ENCODE measurements around the gene NRSN1.

The NRSN1 gene

GRCh38 chr6:24125980-24126379, at the start of gene NRSN1:
NRSN1 (plus strand) TSS chr6:24126215; CDS start chr6:24134328, 8,113 bp downstream.
- H3K36me3 ChIP-seq (ENCODE audit: insufficient read depth, low read length): no peaks in the 10 kb centered on the region
- H3K4me1 ChIP-seq (ENCODE audit: insufficient read depth, low read length): no peaks in the 10 kb centered on the region
- H3K9me3 ChIP-seq (ENCODE audit: control insufficient read depth, insufficient read depth, low read length): no peaks in the 10 kb centered on the region
- peak within 1 kb of the TSS; percentile 58; the same call in 1 of the 2 replicates for H3K9ac ChIP-seq (ENCODE audit: low read depth, low read length)

GRCh38 chr6:24078200-24078599, 47.8 kb upstream of the NRSN1 start:
- Histone ChIP-seq H3K9ac (ENCODE audit: low read depth, low read length) (no peak overlapping the region), H3K4me1 (ENCODE audit: insufficient read depth, low read length) (no peaks in the 10 kb centered on the region), H3K36me3 (ENCODE audit: insufficient read depth, low read length) (no peaks in the 10 kb centered on the region), H3K9me3 (ENCODE audit: control insufficient read depth, insufficient read depth, low read length) (no peaks in the 10 kb centered on the region; the same call in 1 of the 2 replicates)

GRCh38 chr6:24079076-24079475, 46.9 kb upstream of the NRSN1 start:
- Histone ChIP-seq H3K36me3 (ENCODE audit: insufficient read depth, low read length) (no peaks in the 10 kb centered on the region), H3K4me1 (ENCODE audit: insufficient read depth, low read length) (no peaks in the 10 kb centered on the region), H3K9me3 (ENCODE audit: control insufficient read depth, insufficient read depth, low read length) (no peaks in the 10 kb centered on the region; the same call in 1 of the 2 replicates), H3K9ac (ENCODE audit: low read depth, low read length) (no peak overlapping the region)

- H3K9ac ChIP-seq (ENCODE audit: low read depth, low read length): no peak overlapping the region
- H3K36me3 ChIP-seq (ENCODE audit: insufficient read depth, low read length): no peaks in the 10 kb centered on the region
- H3K4me1 ChIP-seq (ENCODE audit: insufficient read depth, low read length): no peaks in the 10 kb centered on the region
- no peaks in the 10 kb centered on the region; the same call in 1 of the 2 replicates for H3K9me3 ChIP-seq (ENCODE audit: control insufficient read depth, insufficient read depth, low read length)
Measured at GRCh38 chr6:24080711-24081110, 45.3 kb upstream of the NRSN1 start.

- H3K4me1 ChIP-seq (ENCODE audit: insufficient read depth, low read length): no peaks in the 10 kb centered on the region
- H3K9me3 ChIP-seq (ENCODE audit: control insufficient read depth, insufficient read depth, low read length): no peaks in the 10 kb centered on the region
- no peaks in the 10 kb centered on the region for H3K36me3 ChIP-seq (ENCODE audit: insufficient read depth, low read length)
- no peak overlapping the region for H3K9ac ChIP-seq (ENCODE audit: low read depth, low read length)
Measured at GRCh38 chr6:24089736-24090135, 36.3 kb upstream of the NRSN1 start.

GRCh38 chr6:24092407-24092806, 33.6 kb upstream of the NRSN1 start:
- no peaks in the 10 kb centered on the region for H3K36me3 ChIP-seq (ENCODE audit: insufficient read depth, low read length)
- H3K9me3 ChIP-seq (ENCODE audit: control insufficient read depth, insufficient read depth, low read length): no peaks in the 10 kb centered on the region
- no peaks in the 10 kb centered on the region for H3K4me1 ChIP-seq (ENCODE audit: insufficient read depth, low read length)
- no peak overlapping the region for H3K9ac ChIP-seq (ENCODE audit: low read depth, low read length)

- no peaks in the 10 kb centered on the region for H3K9me3 ChIP-seq (ENCODE audit: control insufficient read depth, insufficient read depth, low read length)
- H3K4me1 ChIP-seq (ENCODE audit: insufficient read depth, low read length): no peaks in the 10 kb centered on the region
- H3K9ac ChIP-seq (ENCODE audit: low read depth, low read length): no peak overlapping the region
- no peaks in the 10 kb centered on the region for H3K36me3 ChIP-seq (ENCODE audit: insufficient read depth, low read length)
Measured at GRCh38 chr6:24093381-24093780, 32.6 kb upstream of the NRSN1 start.

GRCh38 chr6:24099181-24099580, 26.8 kb upstream of the NRSN1 start:
- Histone ChIP-seq H3K4me1 (ENCODE audit: insufficient read depth, low read length) (no peaks in the 10 kb centered on the region; the same call in 1 of the 2 replicates), H3K9me3 (ENCODE audit: control insufficient read depth, insufficient read depth, low read length) (no peaks in the 10 kb centered on the region), H3K9ac (ENCODE audit: low read depth, low read length) (no peak overlapping the region)

GRCh38 chr6:24100024-24100769, 25.8 kb upstream of the NRSN1 start:
- Histone ChIP-seq H3K9me3 (ENCODE audit: control insufficient read depth, insufficient read depth, low read length) (no peaks in the 10 kb centered on the region), H3K9ac (ENCODE audit: low read depth, low read length) (no peak overlapping the region), H3K36me3 (ENCODE audit: insufficient read depth, low read length) (no peaks in the 10 kb centered on the region), H3K4me1 (ENCODE audit: insufficient read depth, low read length) (no peaks in the 10 kb centered on the region; the same call in 1 of the 2 replicates)

More at GRCh38 chr6:24099181-24099580, 26.8 kb upstream of the NRSN1 start:
- H3K36me3 ChIP-seq (ENCODE audit: insufficient read depth, low read length): no peaks in the 10 kb centered on the region

GRCh38 chr6:24100770-24101155, 25.3 kb upstream of the NRSN1 start:
- H3K9ac ChIP-seq (ENCODE audit: low read depth, low read length): no peak overlapping the region
- H3K9me3 ChIP-seq (ENCODE audit: control insufficient read depth, insufficient read depth, low read length): no peaks in the 10 kb centered on the region
- no peaks in the 10 kb centered on the region; the same call in 1 of the 2 replicates for H3K4me1 ChIP-seq (ENCODE audit: insufficient read depth, low read length)
- no peaks in the 10 kb centered on the region for H3K36me3 ChIP-seq (ENCODE audit: insufficient read depth, low read length)

GRCh38 chr6:24105191-24105590, 20.8 kb upstream of the NRSN1 start:
- no peaks in the 10 kb centered on the region; the same call in 1 of the 2 replicates for H3K4me1 ChIP-seq (ENCODE audit: insufficient read depth, low read length)
- H3K9me3 ChIP-seq (ENCODE audit: control insufficient read depth, insufficient read depth, low read length): no peaks in the 10 kb centered on the region
- no peaks in the 10 kb centered on the region for H3K36me3 ChIP-seq (ENCODE audit: insufficient read depth, low read length)

GRCh38 chr6:24106291-24106690, 19.7 kb upstream of the NRSN1 start:
- Histone ChIP-seq H3K36me3 (ENCODE audit: insufficient read depth, low read length) (no peaks in the 10 kb centered on the region), H3K4me1 (ENCODE audit: insufficient read depth, low read length) (no peaks in the 10 kb centered on the region), H3K9me3 (ENCODE audit: control insufficient read depth, insufficient read depth, low read length) (no peaks in the 10 kb centered on the region), H3K9ac (ENCODE audit: low read depth, low read length) (no peak overlapping the region)

More at GRCh38 chr6:24105191-24105590, 20.8 kb upstream of the NRSN1 start:
- no peak overlapping the region for H3K9ac ChIP-seq (ENCODE audit: low read depth, low read length)

GRCh38 chr6:24107294-24107693, 18.7 kb upstream of the NRSN1 start:
- Histone ChIP-seq H3K9me3 (ENCODE audit: control insufficient read depth, insufficient read depth, low read length) (no peaks in the 10 kb centered on the region), H3K4me1 (ENCODE audit: insufficient read depth, low read length) (no peaks in the 10 kb centered on the region), H3K36me3 (ENCODE audit: insufficient read depth, low read length) (no peaks in the 10 kb centered on the region), H3K9ac (ENCODE audit: low read depth, low read length) (no peak overlapping the region)

- H3K9ac ChIP-seq (ENCODE audit: low read depth, low read length): no peak overlapping the region
- H3K36me3 ChIP-seq (ENCODE audit: insufficient read depth, low read length): no peaks in the 10 kb centered on the region
- H3K4me1 ChIP-seq (ENCODE audit: insufficient read depth, low read length): no peaks in the 10 kb centered on the region
- no peaks in the 10 kb centered on the region for H3K9me3 ChIP-seq (ENCODE audit: control insufficient read depth, insufficient read depth, low read length)
Measured at GRCh38 chr6:24108056-24108455, 18.0 kb upstream of the NRSN1 start.

- no peaks in the 10 kb centered on the region for H3K9me3 ChIP-seq (ENCODE audit: control insufficient read depth, insufficient read depth, low read length)
- no peaks in the 10 kb centered on the region for H3K4me1 ChIP-seq (ENCODE audit: insufficient read depth, low read length)
- no peaks in the 10 kb centered on the region for H3K36me3 ChIP-seq (ENCODE audit: insufficient read depth, low read length)
- no peak overlapping the region for H3K9ac ChIP-seq (ENCODE audit: low read depth, low read length)
Measured at GRCh38 chr6:24110417-24110816, 15.6 kb upstream of the NRSN1 start.

Measured in ES-I3 (cell line).